Loucy (cell line): ENCODE measurements around the gene ZNF396.

Experiments
- CTCF ChIP-seq: fragments of 200-600 bp; sonication (generic); conservative IDR thresholded peaks from 2 replicates; pipeline ENCODE4 v1.5.1; 2014; ENCODE audit warnings: mild to moderate bottlenecking, antibody characterized with exemption, low read length
- EZH2phosphoT487 ChIP-seq: fragments of 200-600 bp; IDR thresholded peaks from 2 replicates; pipeline ENCODE4 v1.6.1; 2018; ENCODE audit warnings: antibody characterized with exemption, mild to moderate bottlenecking, moderate library complexity, borderline replicate concordance

- no peak for TF ChIP-seq CTCF
- TF ChIP-seq EZH2phosphoT487 = no peak
Measured at GRCh38 chr18:35417223-35417622, 40.1 kb upstream of the ZNF396 start.
